Vagina (tissue), 2 donors: ENCODE results near the gene CDCA8.

Experiments
- POLR2A ChIP-seq, 2 donors: fragments of 450-650 bp; IDR thresholded peaks; one replicate each; pipeline ENCODE4 v1.6.1; 2017; ENCODE audit warnings: antibody characterized with exemption in 2 of 2, mild to moderate bottlenecking in 2 of 2, moderate library complexity in 2 of 2
- TF ChIP-seq, protein P1 (sequence below), 3 experiments: fragments of 450-650 bp in 2 of 3; fragments of 200-600 bp in 1 of 3; sonication (generic) in 1 of 3; IDR thresholded peaks; one replicate each; pipeline ENCODE4 v1.5.1; 2017 to 2019; ENCODE audit warnings: antibody characterized with exemption in 3 of 3, mild to moderate bottlenecking in 2 of 3, moderate library complexity in 2 of 3

- TF ChIP-seq, protein P1, sequence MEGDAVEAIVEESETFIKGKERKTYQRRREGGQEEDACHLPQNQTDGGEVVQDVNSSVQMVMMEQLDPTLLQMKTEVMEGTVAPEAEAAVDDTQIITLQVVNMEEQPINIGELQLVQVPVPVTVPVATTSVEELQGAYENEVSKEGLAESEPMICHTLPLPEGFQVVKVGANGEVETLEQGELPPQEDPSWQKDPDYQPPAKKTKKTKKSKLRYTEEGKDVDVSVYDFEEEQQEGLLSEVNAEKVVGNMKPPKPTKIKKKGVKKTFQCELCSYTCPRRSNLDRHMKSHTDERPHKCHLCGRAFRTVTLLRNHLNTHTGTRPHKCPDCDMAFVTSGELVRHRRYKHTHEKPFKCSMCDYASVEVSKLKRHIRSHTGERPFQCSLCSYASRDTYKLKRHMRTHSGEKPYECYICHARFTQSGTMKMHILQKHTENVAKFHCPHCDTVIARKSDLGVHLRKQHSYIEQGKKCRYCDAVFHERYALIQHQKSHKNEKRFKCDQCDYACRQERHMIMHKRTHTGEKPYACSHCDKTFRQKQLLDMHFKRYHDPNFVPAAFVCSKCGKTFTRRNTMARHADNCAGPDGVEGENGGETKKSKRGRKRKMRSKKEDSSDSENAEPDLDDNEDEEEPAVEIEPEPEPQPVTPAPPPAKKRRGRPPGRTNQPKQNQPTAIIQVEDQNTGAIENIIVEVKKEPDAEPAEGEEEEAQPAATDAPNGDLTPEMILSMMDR (IDR thresholded peaks at IDR 0.05): no peak
- TF ChIP-seq POLR2A (IDR thresholded peaks at IDR 0.05): no peak
Measured at GRCh38 chr1:37714689-37715088, 22.4 kb downstream of the CDCA8 start.
